Fibroblast of lung (primary cell): Measurements from ENCODE around the gene HPN. TPM values are rescaled to one million over a fixed set of nuclear protein-coding genes. Genes with fewer than 3 reads are reported as not detected.
A peak's percentile ranks its signal among the peaks of the same experiment; 100 is the strongest.

Experiments used
- DNase-seq, 2 donors: peaks; one replicate each; pipeline versions ENCODE4 v3.0.0 to v3.0.0-alpha.2; 2010; ENCODE audit warnings: low read depth in 2 of 2
- H2AFZ ChIP-seq: 2 replicates; pipeline ENCODE4 v1.5.1; 2012; ENCODE audit warnings: low read length, control low read depth, inconsistent platforms
- H3K27ac ChIP-seq: 2 replicates; pipeline ENCODE4 v1.5.1; 2011; ENCODE audit warnings: low read length, control low read depth; ENCODE audit not compliant: insufficient read depth
- H3K27me3 ChIP-seq: 2 replicates; pipeline ENCODE4 v1.5.1; 2011; ENCODE audit warnings: mild to moderate bottlenecking, low read length; ENCODE audit not compliant: control insufficient read depth, insufficient read depth
- H3K36me3 ChIP-seq: 2 replicates; pipeline ENCODE4 v1.5.1; 2011; ENCODE audit warnings: low read length; ENCODE audit not compliant: control insufficient read depth, insufficient read depth
- H3K4me1 ChIP-seq: 2 replicates; pipeline ENCODE4 v1.5.1; 2011; ENCODE audit warnings: low read length; ENCODE audit not compliant: control insufficient read depth, insufficient read depth; ENCODE audit errors: extremely low read depth
- H3K4me2 ChIP-seq: 2 replicates; pipeline ENCODE4 v1.5.1; 2011; ENCODE audit warnings: low read length, control low read depth; ENCODE audit not compliant: insufficient read depth; ENCODE audit errors: extremely low read depth
- H3K4me3 ChIP-seq, 4 experiments: fragments of 200-600 bp in 1 of 4; sonication (generic) in 1 of 4; replicated peaks in 1 of 4; 2 replicates each; pipeline ENCODE4 v1.5.1; 2011 to 2016; ENCODE audit warnings: low read length in 4 of 4, low read depth in 3 of 4, mild to moderate bottlenecking in 3 of 4, control low read depth in 2 of 4, inconsistent platforms in 1 of 4, mixed read lengths in 1 of 4; ENCODE audit not compliant: insufficient read depth in 1 of 4; ENCODE audit errors: control extremely low read depth in 1 of 4
- H3K79me2 ChIP-seq: 2 replicates; pipeline ENCODE4 v1.5.1; 2012; ENCODE audit warnings: mild to moderate bottlenecking, low read length, inconsistent platforms; ENCODE audit not compliant: control insufficient read depth, insufficient read depth
- H3K9ac ChIP-seq: 2 replicates; pipeline ENCODE4 v1.5.1; 2011; ENCODE audit warnings: mild to moderate bottlenecking, low read length, control low read depth; ENCODE audit not compliant: insufficient read depth
- H3K9me3 ChIP-seq: 2 replicates; pipeline ENCODE4 v1.5.1; 2012; ENCODE audit warnings: low read depth, low read length; ENCODE audit not compliant: control insufficient read depth, insufficient read depth
- H4K20me1 ChIP-seq: 2 replicates; pipeline ENCODE4 v1.5.1; 2011; ENCODE audit warnings: low read length; ENCODE audit not compliant: control insufficient read depth, insufficient read depth; ENCODE audit errors: extremely low read depth
- CTCF ChIP-seq, 2 donors: IDR thresholded peaks in 1 of 2; conservative IDR thresholded peaks in 1 of 2; 1 replicate in 1 of 2; 2 replicates in 1 of 2; pipeline ENCODE4 v1.5.1; 2011 to 2012; ENCODE audit warnings: low read length in 2 of 2, control low read depth in 1 of 2, inconsistent platforms in 1 of 2, low read depth in 1 of 2, mild to moderate bottlenecking in 1 of 2
- polyA plus RNA-seq, 2 donors: library from polyadenylated mRNA; depleted of rRNA in 1 of 2; stranded (reverse) in 1 of 2; unstranded in 1 of 2; fragments of >200 nt; gene quantifications; 2 replicates each; pipeline ENCODE4 v1.2.1, GENCODE V29; 2011 to 2012; ENCODE audit warnings: missing spikeins in 1 of 2
- total RNA-seq: library from RNA; depleted of rRNA; stranded (reverse); fragments of >200 nt; gene quantifications from 2 replicates; pipeline ENCODE4 v1.2.1, GENCODE V29; 2014

The HPN gene
- total and polyA plus RNA-seq, 2 donors (not counting 1 experiment from before 2014, with no cell fraction given), result 0.33 TPM; not detected in 1

GRCh38 chr19:35115177-35115951 is 73.8 kb downstream of the HPN start, which contains the start of gene FXYD3:
Gene FXYD3 (plus strand): TSS chr19:35115823. CDS start chr19:35119377, 3,554 bp downstream.
- H3K27me3 ChIP-seq, result no peaks in the 10 kb centered on the region
- H3K9me3 ChIP-seq, result no peaks in the 10 kb centered on the region
- H3K4me3 ChIP-seq, result peak within 1 kb of the TSS in 1 of 4 experiments; percentile 44
- H3K4me1 ChIP-seq, result no peaks in the 10 kb centered on the region
- H3K79me2 ChIP-seq, result no peaks in the 10 kb centered on the region
- no peak within 1 kb of the TSS for H3K4me2 ChIP-seq
- TF ChIP-seq CTCF (conservative IDR thresholded peaks at IDR 0.05 in 1 of 2, IDR thresholded peaks at IDR 0.05 in 1 of 2; ENCODE audit: low read depth in 1 of 2, low read length in 2 of 2), result no peak
- no peak within 1 kb of the TSS for H3K9ac ChIP-seq
- no peak within 1 kb of the TSS for H3K27ac ChIP-seq
- no peaks in the 10 kb centered on the region for H3K36me3 ChIP-seq
- H2AFZ ChIP-seq, result no peak within 1 kb of the TSS
- no peaks in the 10 kb centered on the region for H4K20me1 ChIP-seq
- DNase-seq, result no peak

Other genes with a start within 250 kb of the HPN start
- 3.1 and 4.3 TPM in 2 replicates for gene ZNF30, start 114.8 kb upstream of the HPN start, total RNA-seq
- gene ZNF30, start 114.8 kb upstream of the HPN start, polyA plus RNA-seq, result 2.0 and 2.7 TPM in 2 replicates
- gene ZNF792, start 77.5 kb upstream of the HPN start, total RNA-seq, result 3.3 and 5.0 TPM in 2 replicates
- 1.6 and 1.7 TPM in 2 replicates for gene ZNF792, start 77.5 kb upstream of the HPN start, polyA plus RNA-seq
- 22.3 and 24.4 TPM in 2 replicates for gene GRAMD1A, start 41.4 kb upstream of the HPN start, total RNA-seq
- gene GRAMD1A, start 41.4 kb upstream of the HPN start, polyA plus RNA-seq, result 21.4 and 29.0 TPM in 2 replicates
- gene SCN1B, start 11.3 kb upstream of the HPN start, total RNA-seq, result 14.1 and 14.5 TPM in 2 replicates
- 11.0 and 17.5 TPM in 2 replicates for gene SCN1B, start 11.3 kb upstream of the HPN start, polyA plus RNA-seq
- not detected in 2 replicates for gene FXYD3, start 74.1 kb downstream of the HPN start, total RNA-seq
- 0.06 TPM in 1 of 2 replicates, not detected in the other for gene FXYD3, start 74.1 kb downstream of the HPN start, polyA plus RNA-seq
- 0.17 and 0.26 TPM in 2 replicates for gene LGI4, start 93.3 kb downstream of the HPN start, total RNA-seq
- gene LGI4, start 93.3 kb downstream of the HPN start, polyA plus RNA-seq, result 0.02 and 0.19 TPM in 2 replicates
- gene FXYD1, start 97.1 kb downstream of the HPN start, total RNA-seq, result 4.5 and 11.3 TPM in 2 replicates
- 3.6 and 7.5 TPM in 2 replicates for gene FXYD1, start 97.1 kb downstream of the HPN start, polyA plus RNA-seq
- not detected in 2 replicates for gene FXYD7, start 101.5 kb downstream of the HPN start, total RNA-seq
- gene FXYD7, start 101.5 kb downstream of the HPN start, polyA plus RNA-seq, result not detected in 2 replicates
- 10.5 and 19.8 TPM in 2 replicates for gene FXYD5, start 113.0 kb downstream of the HPN start, total RNA-seq
- gene FXYD5, start 113.0 kb downstream of the HPN start, polyA plus RNA-seq, result 100 and 187 TPM in 2 replicates
- gene FAM187B, start 187.0 kb downstream of the HPN start, total RNA-seq, result not detected in 2 replicates
- gene FAM187B, start 187.0 kb downstream of the HPN start, polyA plus RNA-seq, result not detected in 2 replicates
- 0.26 and 0.33 TPM in 2 replicates for gene LSR, start 207.3 kb downstream of the HPN start, total RNA-seq
- 0.29 and 0.31 TPM in 2 replicates for gene LSR, start 207.3 kb downstream of the HPN start, polyA plus RNA-seq
- gene USF2, start 227.2 kb downstream of the HPN start, total RNA-seq, result 42.1 and 53.8 TPM in 2 replicates
- gene USF2, start 227.2 kb downstream of the HPN start, polyA plus RNA-seq, result 74.9 and 105 TPM in 2 replicates
- not detected in 2 replicates for gene HAMP, start 240.8 kb downstream of the HPN start, total RNA-seq
- not detected in 2 replicates for gene HAMP, start 240.8 kb downstream of the HPN start, polyA plus RNA-seq